RPMI7951 (cell line): ENCODE results near the gene DCXR. TPM values are rescaled to one million over a fixed set of nuclear protein-coding genes. Genes with fewer than 3 reads are reported as not detected.
"Not testable (repeated sequence)": the region's sequence is repeated elsewhere in the genome, so short reads cannot be mapped to it uniquely, and the experiment has no call there.

Experiments
- DNase-seq: peaks from one replicate; pipeline ENCODE4 v3.0.0-alpha.2; 2012; ENCODE audit warnings: low read depth
- total RNA-seq: library from RNA; depleted of rRNA; stranded (reverse); fragments of >200 nt; shearing (Covaris generic); gene quantifications from 2 replicates; pipeline ENCODE4 v1.2.3, GENCODE V29; 2014

Gene DCXR
- total RNA-seq, 1 experiment from 2014 or later: 82.2 TPM

DNA sequence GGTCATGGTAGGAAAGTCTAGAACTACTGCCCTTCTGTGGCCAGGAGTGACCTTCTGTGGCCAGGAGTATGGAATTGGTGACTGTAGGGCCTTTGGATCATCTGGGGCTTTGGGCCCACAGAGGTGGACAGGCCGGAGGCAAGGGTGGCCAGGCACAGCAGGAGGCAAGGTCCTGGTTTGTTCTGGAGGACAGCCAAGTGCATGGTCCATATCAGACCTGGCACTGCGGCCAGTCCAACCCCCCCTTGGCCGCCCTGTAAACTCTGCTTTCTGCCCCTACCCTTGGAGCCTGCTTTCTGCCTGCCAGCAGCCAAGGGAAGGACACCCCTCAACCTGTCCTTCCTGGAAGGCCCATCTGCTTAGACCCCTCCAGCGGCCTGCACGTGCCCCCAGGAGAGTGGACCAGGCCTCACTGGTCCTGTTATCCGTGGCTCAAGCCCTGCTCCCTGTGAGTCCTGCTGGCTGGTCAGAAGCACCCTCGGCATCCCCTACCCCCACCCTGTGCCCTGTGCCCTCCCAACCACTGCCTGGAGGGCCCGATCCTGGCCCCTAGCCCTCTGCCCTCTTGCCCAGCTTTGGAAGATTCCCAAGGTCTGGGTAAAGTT lies 2.3 kb upstream of the DCXR start:
- DNase-seq: no peak

DNA sequence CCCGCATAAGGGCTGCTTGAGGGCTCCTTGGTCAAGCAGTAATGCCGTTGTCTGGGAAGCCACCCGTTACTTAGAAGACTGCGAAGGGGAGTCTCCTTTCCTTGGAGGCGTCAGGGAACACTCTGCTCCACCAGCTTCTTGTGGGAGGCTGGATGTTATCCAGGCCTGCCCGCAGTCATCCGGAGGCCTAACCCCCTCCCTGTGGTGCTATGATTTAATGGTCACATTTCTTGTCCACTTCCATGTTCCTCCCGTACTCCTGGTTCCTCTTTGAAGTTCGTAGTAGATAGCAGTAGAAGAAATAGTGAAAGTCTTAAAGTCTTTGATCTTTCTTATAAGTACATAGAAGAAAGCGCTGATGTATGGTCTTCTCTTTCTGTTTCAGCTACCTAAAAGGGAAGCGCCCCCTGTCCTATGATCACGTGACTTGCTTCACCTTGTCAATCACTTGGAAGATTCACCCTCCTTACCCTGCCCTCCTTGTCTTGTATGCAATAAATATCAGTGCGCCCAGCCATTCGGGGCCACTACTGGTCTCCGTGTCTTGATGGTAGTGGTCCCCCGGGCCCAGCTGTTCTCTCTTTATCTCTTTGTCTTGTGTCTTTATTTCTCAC lies 1.4 kb upstream of the DCXR start:
- not testable (repeated sequence) for DNase-seq

DNA sequence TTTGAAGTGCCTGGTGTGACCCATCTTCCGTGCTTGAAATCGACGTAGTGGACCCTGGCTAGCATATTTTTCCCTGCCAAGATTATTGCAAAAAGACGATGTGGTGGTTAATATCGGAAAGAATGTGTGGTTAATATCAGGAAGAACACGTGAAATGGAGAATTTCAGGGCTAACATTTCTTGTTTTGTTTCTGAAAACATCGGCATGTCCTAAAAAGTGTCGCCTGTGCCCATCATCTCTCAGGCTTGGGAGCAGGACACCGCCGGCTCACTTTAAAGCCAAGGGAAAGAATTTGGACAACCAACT lies 345 bp upstream of the DCXR start:
- DNase-seq: no peak

DNA sequence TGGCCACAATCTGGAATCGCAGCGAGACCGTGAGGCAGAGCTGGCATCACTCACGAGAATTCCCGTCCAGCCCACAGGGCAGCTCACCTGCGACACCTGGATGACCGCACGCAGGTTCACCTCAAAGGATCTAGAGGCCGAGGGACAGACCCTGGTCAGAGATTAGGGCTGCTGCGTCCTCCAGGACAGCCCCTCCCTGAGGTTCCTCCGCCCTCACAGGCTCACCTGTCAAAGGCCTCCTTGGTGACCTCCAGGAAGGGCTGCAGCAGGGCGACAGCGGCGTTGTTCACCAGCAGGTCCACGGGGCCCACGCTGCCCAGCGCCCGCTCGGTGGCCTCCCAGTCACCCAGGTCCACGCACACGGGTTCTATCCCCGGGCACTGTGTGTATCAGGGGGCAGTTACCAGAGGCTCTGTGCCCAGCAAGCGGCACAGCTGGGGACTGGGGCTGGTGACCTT lies 834 bp downstream of the DCXR start:
- no peak for DNase-seq

DNA sequence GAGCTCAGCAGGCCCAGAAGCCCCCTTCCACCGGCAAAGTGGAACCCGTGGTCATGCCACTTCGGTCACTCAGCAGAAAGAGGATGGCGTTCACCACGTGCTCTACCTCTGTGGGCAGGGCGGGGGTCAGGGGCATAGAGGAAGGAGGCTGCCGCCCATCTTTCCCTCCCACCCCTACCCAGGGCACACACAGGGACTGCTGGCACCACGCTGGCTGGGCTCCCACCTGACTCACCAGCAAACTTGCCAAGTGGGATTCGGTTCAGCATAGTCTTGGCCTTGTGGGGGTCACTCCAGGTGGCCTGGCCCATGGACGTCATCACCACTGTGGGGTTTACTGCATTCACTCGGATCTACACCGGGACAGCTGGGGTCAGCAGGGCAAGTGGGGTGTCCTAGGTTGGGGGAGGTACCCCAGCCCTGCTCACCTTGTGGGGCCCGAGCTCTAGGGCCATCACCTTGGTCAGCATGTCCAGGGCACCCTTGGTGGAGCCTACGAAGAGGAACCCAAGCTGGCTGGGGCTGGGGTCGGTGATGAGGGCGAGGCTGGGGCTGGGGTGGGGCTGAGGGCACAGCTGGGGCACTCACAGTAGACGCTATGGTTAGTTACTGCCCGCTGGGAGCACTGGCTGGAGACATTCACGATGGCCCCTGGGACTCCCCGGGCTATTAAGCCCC lies 1.4 kb downstream of the DCXR start:
- no peak for DNase-seq

DNA sequence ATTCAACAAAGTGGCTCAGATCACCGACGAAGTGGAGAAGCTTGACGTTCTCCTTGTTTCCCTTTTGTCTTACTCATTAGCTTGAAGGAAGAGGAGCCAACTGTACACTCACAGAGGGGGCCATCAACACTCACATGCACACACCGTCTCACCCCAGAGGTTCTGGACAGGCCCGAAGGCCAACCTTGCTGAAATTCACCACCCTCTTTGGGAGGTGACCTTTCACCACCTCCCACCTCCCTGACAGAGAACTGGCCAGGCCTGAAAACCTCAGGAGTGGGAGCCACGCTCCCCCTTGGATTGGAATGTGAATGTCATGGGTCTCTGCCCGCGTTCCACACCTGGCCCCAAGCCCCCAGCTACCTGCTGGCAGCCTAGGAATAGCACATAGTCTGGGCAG lies 2.0 kb downstream of the DCXR start:
- DNase-seq: no peak

DNA sequence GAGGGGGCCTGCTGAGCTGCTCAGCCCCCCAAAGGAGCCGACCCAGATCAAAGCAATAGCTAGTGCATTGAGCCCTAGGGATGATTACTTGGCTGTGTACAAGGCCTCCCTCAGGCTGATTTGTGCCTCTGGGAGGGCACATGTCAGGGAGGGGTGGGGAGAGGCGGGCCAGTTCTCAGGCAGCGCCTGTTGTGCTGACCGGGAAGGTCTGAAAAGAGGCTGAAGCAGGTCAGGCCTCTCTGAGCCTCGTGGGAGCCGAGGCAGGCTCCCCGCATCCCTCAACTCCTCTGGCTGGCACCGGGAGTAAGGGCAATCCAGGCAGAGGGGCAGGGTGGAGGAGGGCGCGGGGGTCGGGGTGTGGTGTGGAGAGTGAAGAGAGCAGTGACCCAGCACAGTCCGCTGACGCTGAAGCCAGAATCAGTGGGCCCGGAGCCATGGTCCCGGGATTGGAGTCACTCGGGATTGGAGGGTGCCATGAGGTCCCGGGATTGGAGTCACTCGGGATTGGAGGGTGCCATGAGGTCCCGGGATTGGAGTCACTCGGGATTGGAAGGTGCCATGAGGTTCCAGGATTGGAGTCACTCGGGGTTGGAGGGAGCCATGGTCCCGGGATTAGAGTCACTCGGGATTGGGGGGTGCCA lies 3.0 kb downstream of the DCXR start:
- DNase-seq: no peak

DNA sequence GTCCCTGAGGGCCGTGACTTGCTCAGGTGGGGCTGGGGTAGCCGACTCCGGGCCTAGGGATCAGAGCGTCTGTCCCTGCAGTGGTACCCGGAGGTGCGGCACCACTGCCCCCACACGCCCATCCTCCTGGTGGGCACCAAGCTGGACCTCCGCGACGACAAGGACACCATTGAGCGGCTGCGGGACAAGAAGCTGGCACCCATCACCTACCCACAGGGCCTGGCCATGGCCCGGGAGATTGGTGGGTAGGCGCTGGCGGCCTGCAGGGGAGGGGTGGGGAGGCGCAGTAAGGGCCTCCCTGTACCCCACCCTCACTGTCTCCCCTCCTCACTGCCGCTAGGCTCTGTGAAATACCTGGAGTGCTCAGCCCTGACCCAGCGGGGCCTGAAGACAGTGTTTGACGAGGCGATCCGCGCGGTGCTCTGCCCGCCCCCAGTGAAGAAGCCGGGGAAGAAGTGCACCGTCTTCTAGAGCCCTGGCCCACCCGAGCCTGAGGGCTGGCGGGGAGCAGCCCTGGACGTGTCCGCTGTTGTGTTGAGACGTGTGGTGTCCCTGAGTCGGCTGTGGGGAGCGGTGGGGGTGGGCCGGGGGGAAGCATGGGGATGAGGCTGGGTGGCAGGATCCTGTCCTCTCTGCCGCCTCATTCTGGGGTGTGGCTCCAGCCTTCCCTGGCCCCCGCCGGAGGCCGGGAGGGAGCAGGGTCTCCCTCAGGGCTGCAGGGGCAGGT lies 4.0 kb downstream of the DCXR start:
- DNase-seq: no peak

DNA sequence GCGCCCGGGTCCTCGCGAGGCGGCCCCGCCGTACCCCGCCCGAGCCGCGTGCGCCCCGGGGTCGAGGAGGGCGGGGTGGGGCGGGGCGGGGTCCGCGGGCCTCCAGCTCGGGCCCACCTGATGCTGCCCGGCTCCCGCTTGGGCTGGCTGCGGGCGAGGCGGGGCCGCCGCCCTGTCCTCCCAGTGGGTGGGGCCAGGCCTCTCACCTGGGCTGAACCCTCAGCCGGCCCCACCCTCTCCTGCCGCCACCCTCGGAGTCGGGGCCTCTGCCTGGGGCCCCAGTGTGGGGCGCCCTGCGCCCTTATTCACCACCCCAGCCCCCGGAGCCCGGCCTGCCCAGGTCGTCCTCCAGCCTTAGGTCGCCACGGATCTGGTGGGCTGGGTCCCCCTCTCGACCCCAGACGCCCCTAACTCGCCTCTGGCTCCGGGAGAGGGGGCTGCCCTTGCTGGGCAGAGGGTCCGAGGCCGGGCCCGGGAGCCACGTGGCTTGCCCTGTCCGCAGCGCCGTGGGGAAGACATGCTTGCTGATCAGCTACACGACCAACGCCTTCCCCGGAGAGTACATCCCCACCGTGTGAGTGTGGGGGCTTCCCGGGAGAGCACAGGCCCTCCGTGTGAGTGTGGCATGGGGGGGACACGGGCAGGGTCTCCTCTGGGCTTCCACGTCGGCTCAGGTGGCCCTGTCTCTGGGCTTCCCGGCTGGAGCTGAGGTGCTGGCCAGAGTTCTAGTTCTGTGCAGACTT lies 5.4 kb downstream of the DCXR start:
- DNase-seq: no peak

DNA sequence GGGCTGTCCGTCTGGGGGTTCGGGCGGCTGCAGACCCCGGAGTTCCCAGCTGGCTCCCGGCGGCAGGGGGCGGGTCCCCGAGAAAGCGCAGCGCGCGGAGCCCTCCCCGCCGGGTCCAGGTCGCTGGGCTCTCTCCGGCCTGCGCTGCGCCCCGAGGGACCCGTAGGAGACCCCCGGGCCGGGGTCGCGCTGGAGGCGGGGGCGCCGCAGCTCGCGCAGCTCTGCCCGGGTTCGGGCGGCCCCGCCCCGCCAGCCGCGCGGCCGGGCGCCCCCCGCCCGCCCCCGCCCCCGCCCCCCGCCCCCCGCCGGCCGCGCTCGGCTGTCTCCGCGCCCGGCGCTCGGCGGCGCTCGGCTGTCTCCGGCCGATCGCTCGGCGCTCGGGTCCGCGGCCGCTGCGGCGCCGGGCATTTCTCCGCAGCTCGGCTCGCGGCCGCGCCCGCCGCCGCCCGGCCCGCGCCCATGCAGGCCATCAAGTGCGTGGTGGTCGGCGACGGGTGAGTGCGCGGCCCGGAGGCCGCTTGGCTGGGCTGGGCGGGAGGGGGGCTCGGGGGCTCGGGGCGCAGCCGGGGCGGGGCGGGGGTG lies 6.1 kb downstream of the DCXR start, which contains the start of gene RAC3:
Gene RAC3 (plus strand): TSS at position 376 of the 582 bp plus-strand sequence. CDS start 84 bp downstream, at position 460.
- no peak for DNase-seq

DNA sequence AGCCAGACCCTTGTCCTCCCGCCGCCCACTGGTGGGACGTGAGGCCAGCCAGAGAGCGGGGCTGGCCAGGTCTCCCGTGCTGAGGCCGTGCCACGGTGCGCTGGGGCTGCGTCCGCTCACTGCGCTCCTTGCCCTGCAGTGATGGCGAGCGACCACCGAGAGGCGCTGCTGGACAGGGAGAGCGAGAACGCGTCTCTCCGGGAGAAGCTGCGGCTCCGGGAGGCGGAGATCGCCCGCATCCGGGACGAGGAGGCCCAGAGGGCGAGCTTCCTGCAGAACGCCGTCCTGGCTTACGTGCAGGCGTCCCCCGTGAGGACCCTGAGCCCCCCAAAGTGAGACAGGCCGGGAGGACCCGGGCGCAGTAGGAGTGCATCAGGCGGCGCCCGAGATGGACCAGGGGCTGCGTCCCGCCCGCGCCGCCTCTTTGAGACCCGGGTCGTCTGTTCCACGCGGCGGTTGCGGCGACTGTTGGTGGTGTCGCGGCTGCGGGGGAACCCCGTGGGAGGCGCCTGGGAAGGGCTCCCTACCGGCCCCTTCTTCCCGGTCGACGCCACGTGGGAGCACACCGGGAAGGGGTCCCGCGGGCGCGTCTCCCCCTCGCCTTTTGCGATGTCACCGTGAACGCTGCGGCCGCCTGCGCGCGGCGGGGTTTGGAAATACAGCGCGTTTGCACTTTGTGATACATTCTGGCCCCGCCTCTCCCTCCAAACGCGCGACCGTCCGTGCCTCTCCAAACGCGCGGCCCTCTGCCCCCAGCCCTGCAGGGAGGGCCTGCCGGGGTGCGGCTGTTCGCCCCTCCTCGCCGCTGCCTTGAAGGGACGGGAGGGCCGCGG lies 6.8 kb downstream of the DCXR start:
- DNase-seq: peak; percentile 66

DNA sequence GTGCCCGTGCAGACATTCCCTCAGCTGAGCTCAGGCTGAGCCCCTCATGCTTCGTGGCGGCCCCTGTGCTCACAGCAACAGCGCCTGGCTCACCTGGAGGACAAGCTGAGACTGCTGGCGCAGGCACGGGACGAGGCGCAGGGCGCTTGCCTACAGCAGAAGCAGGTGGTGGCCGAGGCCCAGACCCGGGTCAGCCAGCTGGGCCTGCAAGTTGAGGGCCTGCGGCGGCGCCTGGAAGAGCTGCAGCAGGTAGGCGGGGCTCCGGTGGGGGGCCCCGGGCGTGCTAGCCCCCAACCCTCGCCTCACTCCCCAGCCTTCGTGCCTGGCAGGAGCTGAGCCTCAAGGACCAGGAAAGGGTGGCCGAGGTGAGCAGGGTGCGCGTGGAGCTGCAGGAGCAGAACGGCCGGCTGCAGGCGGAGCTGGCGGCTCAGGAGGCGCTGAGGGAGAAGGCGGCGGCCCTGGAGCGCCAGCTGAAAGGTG lies 7.5 kb downstream of the DCXR start:
- DNase-seq: no peak

DNA sequence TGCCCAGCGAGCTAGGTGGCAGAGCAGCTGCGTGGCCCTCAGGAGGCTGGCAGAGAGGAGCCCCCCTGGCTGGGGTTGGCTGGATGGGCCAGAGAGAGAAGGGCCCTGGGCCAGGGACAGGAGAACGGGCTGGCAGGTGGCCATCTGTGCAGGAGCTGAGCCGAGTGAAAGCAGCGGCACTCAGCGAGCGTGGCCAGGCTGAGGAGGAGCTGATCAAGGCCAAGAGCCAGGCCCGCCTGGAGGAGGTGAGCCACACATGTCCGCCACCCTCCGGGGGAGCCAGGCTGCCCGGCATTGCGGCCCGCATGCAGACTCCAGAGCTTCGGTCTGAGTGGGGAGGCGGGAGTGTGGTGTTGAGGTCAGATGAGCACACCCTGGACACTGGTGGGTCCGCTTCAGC lies 8.1 kb downstream of the DCXR start:
- no peak for DNase-seq

DNA sequence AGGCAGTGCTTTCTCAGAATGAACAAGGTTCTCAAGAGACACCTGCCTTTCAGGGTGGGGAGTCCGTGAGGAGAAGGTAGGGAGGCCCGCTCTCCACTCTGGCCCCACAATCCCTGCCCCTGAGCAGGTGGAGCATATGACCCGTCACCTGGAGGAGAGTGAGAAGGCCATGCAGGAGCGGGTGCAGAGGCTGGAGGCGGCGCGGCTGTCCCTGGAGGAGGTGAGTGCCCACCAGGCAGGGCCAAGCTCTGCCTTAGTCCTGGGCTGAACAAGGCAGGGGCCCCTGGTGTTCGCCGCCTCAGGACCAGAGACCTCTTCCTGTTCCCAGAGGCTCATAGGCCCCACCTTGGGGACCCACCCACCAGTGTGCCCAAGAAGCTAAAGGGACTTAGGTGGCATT lies 8.5 kb downstream of the DCXR start:
- no peak for DNase-seq

DNA sequence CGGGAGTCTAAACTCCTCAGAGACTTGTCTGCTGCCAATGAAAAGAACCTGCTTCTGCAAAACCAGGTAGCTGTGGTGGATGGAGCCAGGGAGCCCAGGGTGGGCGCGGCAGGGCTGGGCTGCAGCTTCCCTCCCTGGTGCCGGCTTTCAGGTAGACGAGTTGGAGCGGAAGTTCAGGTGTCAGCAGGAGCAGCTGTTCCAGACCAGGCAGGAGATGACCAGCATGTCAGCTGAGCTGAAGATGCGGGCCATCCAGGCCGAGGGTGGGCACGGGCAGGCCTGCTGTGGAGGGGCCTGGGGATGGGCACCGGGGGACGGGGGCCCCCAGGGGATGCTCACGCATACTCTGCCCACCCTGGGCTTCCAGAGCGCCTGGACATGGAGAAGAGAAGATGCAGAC lies 9.3 kb downstream of the DCXR start:
- DNase-seq: no peak

DNA sequence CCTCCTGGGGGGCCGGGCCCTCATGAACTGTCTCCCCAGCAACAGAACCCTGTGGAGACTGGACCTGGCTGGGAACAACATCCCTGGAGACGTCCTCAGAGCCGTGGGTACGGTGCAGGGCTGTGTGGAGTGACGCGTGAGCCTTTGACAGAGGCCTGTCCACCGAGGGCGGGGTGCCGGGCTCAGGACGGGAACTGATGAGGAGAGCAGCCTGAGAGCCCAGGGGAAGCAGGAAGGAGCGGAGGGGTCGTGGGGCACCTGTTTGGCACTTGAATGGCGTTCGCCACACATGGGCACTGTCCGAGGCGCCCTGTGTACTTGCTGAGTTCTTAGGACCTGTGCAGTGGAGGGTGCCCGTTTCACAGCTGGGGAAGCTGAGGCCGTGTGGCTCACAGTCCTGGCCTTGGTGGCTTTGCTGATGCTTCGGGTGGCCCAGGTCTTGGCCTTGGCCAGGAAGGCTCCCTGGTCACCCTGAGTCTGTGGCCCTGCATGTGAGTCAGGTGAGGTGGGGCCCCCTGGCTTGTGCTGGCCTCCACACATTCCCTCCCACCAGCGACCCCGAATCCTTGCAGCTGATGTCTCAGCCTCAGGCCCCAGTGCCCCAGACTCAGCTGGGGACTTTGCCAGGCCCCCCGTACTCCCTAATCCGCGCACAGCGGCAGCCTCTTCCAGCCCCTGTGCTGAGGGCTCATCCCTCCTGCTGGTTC lies 11.9 kb downstream of the DCXR start:
- no peak for DNase-seq

DNA sequence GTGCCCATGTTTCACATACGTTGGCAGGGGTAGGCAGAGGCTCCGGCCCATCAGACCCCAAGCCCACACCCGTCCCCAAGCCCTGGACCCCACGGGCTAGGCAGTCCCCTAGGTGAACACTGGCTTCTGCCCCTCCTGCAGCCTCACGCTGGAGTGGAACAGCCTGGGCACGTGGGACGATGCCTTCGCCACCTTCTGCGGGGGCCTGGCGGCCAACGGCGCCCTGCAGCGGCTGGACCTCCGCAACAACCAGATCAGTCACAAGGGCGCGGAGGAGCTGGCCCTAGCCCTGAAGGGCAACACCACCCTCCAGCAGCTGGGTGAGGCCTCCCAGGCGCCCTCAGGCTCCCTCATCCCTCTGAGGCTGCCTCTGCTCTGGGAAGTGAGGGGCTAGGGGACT lies 12.6 kb downstream of the DCXR start:
- no peak for DNase-seq

DNA sequence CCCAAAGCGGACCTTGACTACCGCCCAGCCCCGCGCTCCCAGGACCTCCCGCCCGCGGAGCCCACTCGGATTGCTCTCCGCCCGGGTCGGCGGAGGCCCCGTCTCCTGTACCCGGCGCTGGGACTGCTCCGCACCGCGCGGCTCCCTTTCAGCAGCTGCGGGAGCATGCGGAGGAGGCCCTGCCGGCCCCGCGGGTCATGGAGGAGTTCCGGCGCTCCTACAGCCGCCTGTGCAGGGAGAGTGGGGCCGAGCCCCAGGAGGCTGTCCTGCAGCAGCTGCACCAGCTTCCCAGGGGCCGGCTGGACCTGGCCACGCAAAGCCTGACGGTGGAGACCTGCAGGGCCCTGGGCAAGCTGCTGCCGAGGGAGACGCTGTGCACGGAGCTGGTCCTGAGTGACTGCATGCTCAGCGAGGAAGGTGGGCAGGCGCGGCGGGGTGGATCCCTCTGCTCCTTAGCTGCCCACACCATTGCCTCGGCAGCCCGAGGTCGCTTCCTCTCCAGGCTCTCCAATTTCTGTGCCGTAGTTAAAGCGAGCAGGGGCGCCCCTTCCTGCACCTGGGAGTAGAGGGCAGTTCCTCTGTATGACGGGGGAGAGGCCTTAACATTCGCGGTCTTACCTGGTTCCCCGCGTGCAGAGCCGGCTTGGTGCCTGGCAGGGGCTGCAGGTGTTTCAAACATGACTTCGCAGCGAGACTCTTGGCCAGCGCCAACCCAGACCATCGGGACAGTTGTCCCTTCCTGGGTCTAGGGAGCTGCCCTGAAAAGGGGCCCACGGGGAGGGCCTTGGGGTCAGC lies 13.9 kb downstream of the DCXR start:
- DNase-seq: no peak
